NCI-H1105 (cell line): Measurements from ENCODE around the gene IDH3A.
"Not testable (repeated sequence)": the region's sequence is repeated elsewhere in the genome, so short reads cannot be mapped to it uniquely, and the experiment has no call there.

Source experiments
- DNase-seq: peaks from one replicate; lab custom pipeline; 2025; lab: John Stamatoyannopoulos, UW

Gene IDH3A

GRCh38 chr15:78129751-78130287, 19.3 kb upstream of the IDH3A start:
- DNase-seq, result no peak

GRCh38 chr15:78130466-78131294, 18.5 kb upstream of the IDH3A start:
- no peak for DNase-seq

GRCh38 chr15:78131295-78132061, 17.7 kb upstream of the IDH3A start, which contains the start of gene CIB2:
Gene CIB2 (minus strand): TSS chr15:78131445. CDS start chr15:78131215, 230 bp downstream.
- DNase-seq, result peak; percentile 35

GRCh38 chr15:78133801-78134200, 15.4 kb upstream of the IDH3A start:
- DNase-seq, result no peak

GRCh38 chr15:78139578-78139977, 9.6 kb upstream of the IDH3A start:
- no peak for DNase-seq

GRCh38 chr15:78140292-78140691, 8.9 kb upstream of the IDH3A start:
- no peak for DNase-seq

- no peak for DNase-seq
Measured at GRCh38 chr15:78142332-78142731, 6.8 kb upstream of the IDH3A start.

GRCh38 chr15:78146425-78147154, 2.6 kb upstream of the IDH3A start:
- no peak for DNase-seq

- DNase-seq, result no peak
Measured at GRCh38 chr15:78147566-78147965, 1.6 kb upstream of the IDH3A start.

- no peak for DNase-seq
Measured at GRCh38 chr15:78148392-78149067, 632 bp upstream of the IDH3A start.

- DNase-seq, result peak; percentile 42
Measured at GRCh38 chr15:78149805-78150751, 916 bp downstream of the IDH3A start.

- DNase-seq, result not testable (repeated sequence)
Measured at GRCh38 chr15:78151075-78151474, 1.9 kb downstream of the IDH3A start.

- DNase-seq, result no peak
Measured at GRCh38 chr15:78154955-78155354, 5.8 kb downstream of the IDH3A start.

GRCh38 chr15:78155355-78155939, 6.3 kb downstream of the IDH3A start:
- DNase-seq, result no peak

- DNase-seq, result no peak
Measured at GRCh38 chr15:78156653-78157052, 7.5 kb downstream of the IDH3A start.

GRCh38 chr15:78157203-78157602, 8.0 kb downstream of the IDH3A start:
- DNase-seq, result no peak

- DNase-seq, result no peak
Measured at GRCh38 chr15:78159395-78159794, 10.2 kb downstream of the IDH3A start.

GRCh38 chr15:78162038-78162437, 12.9 kb downstream of the IDH3A start:
- DNase-seq, result no peak

- no peak for DNase-seq
Measured at GRCh38 chr15:78164010-78164409, 14.8 kb downstream of the IDH3A start.
